ENCODE data around the gene ARHGAP40.

Gene ARHGAP40

GRCh38 chr20:38617011-38617829, 15.6 kb downstream of the ARHGAP40 start:
- DNase-seq (ENCODE audit: low read depth in 1 of 2, low spot score in 1 of 2), result no peak

- DNase-seq (ENCODE audit: low read depth in 1 of 2, low spot score in 1 of 2), result no peak
These were observed 16.2 kb downstream of the ARHGAP40 start for GRCh38 chr20:38617830-38618196.

- DNase-seq (ENCODE audit: low read depth in 1 of 2, low spot score in 1 of 2), result no peak
These were observed 18.8 kb downstream of the ARHGAP40 start for GRCh38 chr20:38620441-38620840.

GRCh38 chr20:38623061-38623460, 21.5 kb downstream of the ARHGAP40 start:
- no peak for DNase-seq (ENCODE audit: low read depth in 1 of 2, low spot score in 1 of 2)

GRCh38 chr20:38624084-38624483, 22.5 kb downstream of the ARHGAP40 start:
- DNase-seq (ENCODE audit: low read depth in 1 of 2, low spot score in 1 of 2), result no peak

- no peak for DNase-seq (ENCODE audit: low read depth in 1 of 2, low spot score in 1 of 2)
These were observed 24.3 kb downstream of the ARHGAP40 start for GRCh38 chr20:38625896-38626295.

- no peak for DNase-seq (ENCODE audit: low read depth in 1 of 2, low spot score in 1 of 2)
These were observed 25.5 kb downstream of the ARHGAP40 start for GRCh38 chr20:38626921-38627659.

GRCh38 chr20:38628580-38629470, 27.2 kb downstream of the ARHGAP40 start:
- DNase-seq (ENCODE audit: low read depth in 1 of 2, low spot score in 1 of 2), result no peak

GRCh38 chr20:38629979-38630378, 28.4 kb downstream of the ARHGAP40 start:
- no peak for DNase-seq (ENCODE audit: low read depth in 1 of 2, low spot score in 1 of 2)

- no peak for DNase-seq (ENCODE audit: low read depth in 1 of 2, low spot score in 1 of 2)
These were observed 29.1 kb downstream of the ARHGAP40 start for GRCh38 chr20:38630727-38631126.

- no peak for DNase-seq (ENCODE audit: low read depth in 1 of 2, low spot score in 1 of 2)
These were observed 29.8 kb downstream of the ARHGAP40 start for GRCh38 chr20:38631155-38632022.

- DNase-seq (ENCODE audit: low read depth in 1 of 2, low spot score in 1 of 2), result peak; percentile 20 to 28
These were observed 32.0 kb downstream of the ARHGAP40 start for GRCh38 chr20:38633577-38634093.

GRCh38 chr20:38635721-38636288, 34.2 kb downstream of the ARHGAP40 start:
- no peak for DNase-seq (ENCODE audit: low read depth in 1 of 2, low spot score in 1 of 2)

- DNase-seq (ENCODE audit: low read depth in 1 of 2, low spot score in 1 of 2), result no peak
These were observed 38.9 kb downstream of the ARHGAP40 start for GRCh38 chr20:38640521-38640920.

GRCh38 chr20:38642498-38642897, 40.9 kb downstream of the ARHGAP40 start:
- no peak for DNase-seq (ENCODE audit: low read depth in 1 of 2, low spot score in 1 of 2)

- no peak for DNase-seq (ENCODE audit: low read depth in 1 of 2, low spot score in 1 of 2)
These were observed 43.1 kb downstream of the ARHGAP40 start for GRCh38 chr20:38644588-38645260.

- no peak for DNase-seq (ENCODE audit: low read depth in 1 of 2, low spot score in 1 of 2)
These were observed 43.7 kb downstream of the ARHGAP40 start for GRCh38 chr20:38645351-38645750.

GRCh38 chr20:38645980-38646858, 44.6 kb downstream of the ARHGAP40 start:
- peak; percentile 85 to 86 for DNase-seq (ENCODE audit: low read depth in 1 of 2, low spot score in 1 of 2)

Measured in stimulated activated CD4-positive, alpha-beta T cell treated with anti-CD3 and anti-CD28 coated beads, Interleukin-15, amount 100 ng/mL, for 1 hour (primary cell).